ENCODE results near the gene CFAP206.

The CFAP206 gene, protein sequence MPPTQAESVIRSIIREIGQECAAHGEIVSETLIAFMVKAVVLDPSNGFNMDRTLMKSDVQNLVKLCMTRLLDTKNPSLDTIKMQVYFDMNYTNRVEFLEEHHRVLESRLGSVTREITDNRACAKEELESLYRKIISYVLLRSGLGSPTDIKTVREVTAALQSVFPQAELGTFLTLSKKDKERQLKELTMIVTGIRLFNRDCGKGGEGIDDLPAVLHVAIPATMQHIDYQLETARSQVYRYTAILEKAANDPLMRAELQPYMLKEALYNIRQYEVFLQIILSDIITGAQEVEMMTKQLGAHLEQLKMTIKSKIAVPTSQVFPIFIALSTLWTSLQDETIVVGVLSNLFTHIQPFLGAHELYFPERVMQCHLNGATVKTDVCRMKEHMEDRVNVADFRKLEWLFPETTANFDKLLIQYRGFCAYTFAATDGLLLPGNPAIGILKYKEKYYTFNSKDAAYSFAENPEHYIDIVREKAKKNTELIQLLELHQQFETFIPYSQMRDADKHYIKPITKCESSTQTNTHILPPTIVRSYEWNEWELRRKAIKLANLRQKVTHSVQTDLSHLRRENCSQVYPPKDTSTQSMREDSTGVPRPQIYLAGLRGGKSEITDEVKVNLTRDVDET
- 0 to 0.19 (median 0) reads per million in 18 experiments for total RNA-seq

DNA sequence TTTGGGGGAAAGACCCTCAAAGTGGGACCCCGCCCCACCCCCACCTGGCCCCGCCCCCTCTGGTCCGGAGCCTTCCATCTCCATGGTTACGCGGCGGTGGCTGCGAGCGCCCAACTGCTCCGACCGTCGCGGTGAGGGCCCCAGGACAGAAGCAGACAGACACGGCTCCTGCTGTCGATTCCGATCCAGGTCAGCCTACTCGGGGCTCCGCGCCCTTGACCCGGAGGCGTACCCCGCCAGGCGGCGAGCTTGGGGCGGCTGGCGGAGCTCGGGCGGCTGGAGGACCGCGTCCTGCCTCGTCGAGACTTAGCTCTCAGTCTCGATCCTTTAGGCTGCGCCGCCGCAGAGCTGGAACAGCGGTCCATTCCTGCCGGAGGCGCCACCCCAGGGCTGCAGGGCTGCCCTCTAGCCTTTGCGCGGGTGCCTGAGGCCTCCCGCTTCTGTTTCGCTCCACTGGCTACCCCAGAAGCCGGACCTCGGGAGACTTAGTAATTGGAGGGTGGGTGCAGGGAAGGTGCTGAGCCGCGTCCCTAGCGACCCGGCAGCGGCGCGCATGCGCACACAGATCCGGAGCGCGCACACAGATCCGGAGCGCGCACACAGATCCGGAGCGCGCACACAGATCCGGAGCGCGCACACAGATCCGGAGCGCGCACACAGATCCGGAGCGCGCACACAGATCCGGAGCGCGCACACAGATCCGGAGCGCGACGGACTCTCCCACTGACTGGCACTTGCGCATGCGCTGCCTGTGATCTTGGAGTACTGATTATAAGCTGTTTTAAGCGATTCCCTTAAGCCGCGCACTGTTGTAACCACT is at the start of gene CFAP206:
Gene CFAP206, plus strand, starts transcription at position 72 of the 820 bp plus-strand sequence. CDS start 1,868 bp downstream, outside the sequence.
- DNase-seq, result peak; percentile 73 to 85

DNA sequence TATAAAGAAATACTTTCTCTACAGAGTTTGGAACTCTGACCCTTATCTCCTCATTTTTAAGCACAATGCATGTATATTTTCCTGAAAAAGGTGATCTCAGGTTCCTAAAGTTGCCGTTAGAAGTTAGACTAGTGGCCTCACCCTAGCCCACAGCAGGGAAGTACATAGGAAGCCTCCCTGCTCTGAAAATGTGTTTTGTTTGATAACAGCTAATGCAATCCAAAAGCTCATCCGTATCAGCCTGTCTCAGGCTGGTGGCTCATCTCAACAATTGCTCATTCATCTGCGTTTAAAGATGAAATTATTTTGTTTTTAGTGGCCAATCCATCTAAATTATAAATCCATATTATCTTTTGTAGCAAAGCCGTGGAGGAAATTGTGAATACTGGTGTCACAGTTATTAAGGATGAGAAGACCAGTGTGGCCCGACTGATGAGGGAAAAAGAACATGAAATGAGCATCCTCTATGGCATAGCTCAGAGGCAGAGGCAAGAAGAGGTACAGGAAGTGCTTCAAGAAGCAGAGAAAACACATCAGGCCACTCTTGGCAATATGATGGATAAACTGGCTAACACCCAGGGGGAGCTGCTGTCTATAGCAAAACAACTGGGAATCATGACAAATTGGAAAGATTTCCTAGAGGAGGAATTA is 43.0 kb upstream of the CFAP206 start:
- no peak for DNase-seq

DNA sequence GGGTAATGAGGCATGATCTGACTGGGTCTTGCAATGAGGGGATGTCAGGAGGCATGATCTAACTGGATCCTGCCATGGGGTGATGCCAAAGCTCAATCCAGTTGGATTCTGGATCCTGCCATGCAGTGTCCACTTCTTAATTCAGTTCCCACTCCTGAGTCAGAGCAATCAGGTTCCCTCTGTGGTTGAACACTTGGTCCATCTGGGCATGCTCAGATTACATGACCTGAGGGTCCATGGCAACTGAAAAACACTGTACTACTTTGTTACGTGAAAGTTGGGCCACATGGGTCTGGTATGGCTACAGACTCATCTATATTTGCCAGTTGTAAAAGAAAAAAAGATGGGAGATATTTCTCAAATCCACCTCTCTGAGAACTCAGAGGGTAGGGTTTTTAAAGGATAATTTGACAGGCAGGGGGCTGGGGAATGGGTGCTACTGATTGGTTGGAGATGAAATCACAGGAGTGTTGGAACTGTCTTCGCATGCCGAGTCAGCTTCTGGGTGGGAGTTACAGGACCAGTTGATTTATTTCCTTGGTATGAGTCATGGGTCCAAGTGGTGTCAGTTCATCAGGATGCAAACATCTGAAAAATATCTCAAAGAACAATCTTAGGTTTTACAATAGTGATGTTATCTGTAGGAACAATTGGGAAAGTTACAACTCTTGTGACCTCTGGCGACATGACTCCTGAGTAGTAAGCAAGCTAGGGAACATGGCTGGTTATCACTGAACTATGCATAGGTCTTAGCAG is 41.5 kb upstream of the CFAP206 start:
- no peak for DNase-seq

DNA sequence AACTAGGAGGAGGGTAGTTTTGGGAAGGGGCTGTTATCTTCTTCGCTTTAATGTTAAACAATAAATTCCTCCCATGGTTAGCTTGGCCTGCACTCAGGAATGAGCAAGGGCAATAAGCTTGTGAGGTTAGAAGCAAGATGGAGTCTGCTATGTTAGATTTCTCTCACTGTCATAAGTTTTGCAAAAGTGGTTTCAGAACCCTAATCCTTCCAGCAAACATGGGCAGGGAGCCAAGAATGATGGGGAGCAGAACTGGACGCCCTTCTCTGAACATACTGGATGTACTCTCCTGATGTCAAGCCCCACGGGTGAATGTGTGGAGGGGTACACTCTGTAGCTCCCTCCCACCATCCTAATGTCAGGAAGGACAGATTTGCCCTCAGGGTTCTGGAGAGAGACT is 40.9 kb upstream of the CFAP206 start:
- DNase-seq, result no peak

DNA sequence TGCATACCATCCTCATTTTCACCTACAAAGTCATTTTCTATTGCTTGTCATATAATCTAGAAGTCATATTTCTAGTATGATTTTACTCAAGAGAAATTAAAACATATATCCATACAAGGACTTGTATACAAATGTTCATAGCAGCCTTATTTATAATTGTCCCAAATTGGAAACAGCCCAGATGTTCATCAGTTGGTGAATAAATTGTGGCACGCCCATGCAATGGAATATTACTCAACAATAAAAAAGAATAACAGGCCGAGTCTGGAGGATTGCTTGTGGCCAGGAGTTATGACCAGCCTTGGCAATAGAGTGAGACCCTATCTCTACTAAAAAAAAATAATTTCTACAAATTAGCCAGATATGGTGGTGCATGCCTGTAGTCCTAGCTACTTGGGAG is 34.4 kb upstream of the CFAP206 start:
- DNase-seq, result no peak

DNA sequence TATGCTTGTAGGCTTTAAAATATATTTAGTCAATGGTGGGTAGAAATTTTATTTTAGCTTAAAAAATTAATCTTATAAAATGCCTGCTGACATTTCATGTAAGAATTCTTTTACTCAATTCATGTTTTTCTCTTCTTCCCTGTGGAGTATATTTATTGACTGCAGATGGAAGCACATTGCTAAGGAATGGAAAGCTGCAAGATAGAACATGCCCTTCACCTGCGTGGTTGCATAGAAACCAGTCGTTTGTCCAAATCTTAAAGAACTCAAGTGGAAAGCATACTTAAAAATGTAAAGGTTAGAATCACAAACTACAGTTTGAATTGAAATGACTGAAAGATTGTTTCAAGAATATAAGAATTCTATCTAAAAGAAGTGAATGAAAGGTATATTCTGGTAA is 32.5 kb upstream of the CFAP206 start:
- no peak for DNase-seq

DNA sequence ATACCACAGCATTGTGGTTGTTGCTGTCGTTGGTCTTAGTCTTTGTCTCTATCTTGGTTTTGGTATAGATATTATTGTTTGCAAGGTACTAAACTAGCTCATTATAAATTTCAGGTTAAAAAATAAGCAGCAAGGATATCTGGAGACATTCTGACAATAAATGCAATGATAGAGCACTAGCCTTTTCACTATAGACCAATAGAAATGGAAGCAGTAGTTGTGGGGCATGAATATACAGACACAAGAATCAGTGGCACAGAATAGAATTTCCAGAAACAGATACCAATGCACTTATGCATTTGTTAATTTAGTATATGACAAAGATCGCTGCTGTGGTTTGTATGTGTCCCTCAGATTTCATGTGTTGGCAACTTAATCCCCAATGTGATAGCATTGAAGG is 31.1 kb upstream of the CFAP206 start:
- DNase-seq, result no peak

DNA sequence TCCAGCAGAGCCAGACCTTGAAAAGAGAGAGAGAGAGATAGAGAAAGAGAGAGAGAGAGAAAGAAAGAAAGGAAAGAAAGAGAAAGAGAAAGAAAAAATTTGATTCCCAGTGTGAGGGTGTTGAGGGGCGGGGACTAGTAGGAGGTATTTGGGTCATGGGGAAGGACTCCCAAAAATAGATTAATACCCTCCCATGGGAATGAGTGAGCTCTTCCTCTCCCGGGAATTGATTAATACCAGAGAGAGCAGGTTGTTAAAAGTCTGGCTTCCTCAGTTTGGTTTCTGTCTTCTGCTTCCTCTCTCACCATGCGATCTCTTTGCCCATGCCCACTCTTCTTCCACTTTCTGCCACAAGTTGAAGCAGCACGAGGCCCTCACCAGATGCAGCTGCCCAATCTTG is 28.8 kb upstream of the CFAP206 start:
- peak; percentile 27 to 54 for DNase-seq

DNA sequence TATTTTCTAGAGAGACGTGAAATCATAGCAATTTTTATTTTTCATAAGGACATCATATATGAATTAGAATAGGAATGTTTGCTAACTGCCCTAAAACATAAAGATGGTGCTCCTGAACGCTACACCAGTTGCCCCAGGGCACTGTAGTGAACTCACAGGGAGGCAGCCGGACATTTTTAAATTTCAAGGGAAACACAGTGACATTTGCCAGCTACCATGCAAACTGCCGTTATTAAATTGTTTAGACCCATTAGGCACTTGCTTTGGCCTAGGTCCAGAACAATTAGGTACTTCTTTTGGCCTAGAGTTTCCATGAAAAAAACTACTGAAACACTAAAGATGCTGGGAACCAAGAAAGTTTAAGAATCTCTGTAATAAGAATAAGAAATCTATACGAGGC is 24.9 kb upstream of the CFAP206 start:
- DNase-seq, result no peak

DNA sequence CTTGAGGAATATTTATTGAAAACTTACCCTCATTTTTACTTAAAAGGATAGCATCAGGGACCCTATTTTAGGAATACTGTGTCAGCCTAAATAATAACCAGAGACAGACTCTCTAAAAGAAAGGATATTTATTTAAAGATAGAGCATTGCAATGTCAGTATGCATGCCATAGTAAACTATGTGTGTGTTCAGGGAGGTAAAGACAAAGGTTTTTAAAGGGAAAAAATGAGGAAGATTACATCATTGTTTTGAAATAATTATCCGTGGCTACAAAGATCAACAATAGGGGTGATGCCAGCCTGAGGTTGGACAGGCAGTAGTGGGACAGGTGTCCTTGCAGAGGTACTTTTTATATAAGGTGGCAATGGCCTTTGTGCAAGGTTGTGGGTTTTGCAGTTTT is 23.7 kb upstream of the CFAP206 start:
- no peak for DNase-seq

DNA sequence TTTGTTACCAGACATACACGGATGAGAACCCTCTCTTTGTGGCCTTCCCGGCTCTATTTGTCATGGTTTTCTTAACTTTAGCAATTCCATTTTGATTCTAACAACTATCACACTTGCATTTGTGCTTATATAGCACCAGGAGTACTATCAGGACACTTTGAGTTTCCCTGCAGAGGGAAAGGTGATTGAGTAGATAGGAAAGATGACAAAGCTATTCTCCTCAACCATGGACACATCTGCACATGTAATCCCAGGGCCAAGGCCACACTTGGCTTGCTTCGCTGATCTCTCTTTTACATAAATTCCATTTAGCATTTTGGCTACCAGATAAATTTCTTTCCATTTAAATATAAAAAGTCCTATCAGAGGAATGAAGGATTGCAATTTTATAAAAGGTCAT is 23.3 kb upstream of the CFAP206 start:
- DNase-seq, result no peak

DNA sequence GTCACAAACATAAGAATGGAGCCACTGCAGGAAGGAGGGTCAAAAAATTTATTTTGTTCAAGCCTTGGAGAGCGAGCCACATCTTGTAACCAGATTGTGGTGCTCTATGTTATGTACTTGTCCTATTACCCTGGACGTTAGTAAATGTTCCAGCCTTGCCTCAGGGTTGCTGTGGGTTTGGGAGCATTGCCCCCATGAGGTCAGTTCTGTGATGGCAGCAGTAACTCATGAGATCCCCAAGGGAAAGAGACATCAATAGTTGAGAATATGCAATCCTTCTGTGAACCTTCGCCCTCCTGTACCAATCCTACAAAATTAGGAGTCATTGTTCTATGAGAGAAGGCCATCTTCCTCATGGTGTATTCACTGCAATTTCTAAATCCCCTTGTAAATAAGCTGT is 16.4 kb upstream of the CFAP206 start:
- peak; percentile 6 to 20 for DNase-seq

DNA sequence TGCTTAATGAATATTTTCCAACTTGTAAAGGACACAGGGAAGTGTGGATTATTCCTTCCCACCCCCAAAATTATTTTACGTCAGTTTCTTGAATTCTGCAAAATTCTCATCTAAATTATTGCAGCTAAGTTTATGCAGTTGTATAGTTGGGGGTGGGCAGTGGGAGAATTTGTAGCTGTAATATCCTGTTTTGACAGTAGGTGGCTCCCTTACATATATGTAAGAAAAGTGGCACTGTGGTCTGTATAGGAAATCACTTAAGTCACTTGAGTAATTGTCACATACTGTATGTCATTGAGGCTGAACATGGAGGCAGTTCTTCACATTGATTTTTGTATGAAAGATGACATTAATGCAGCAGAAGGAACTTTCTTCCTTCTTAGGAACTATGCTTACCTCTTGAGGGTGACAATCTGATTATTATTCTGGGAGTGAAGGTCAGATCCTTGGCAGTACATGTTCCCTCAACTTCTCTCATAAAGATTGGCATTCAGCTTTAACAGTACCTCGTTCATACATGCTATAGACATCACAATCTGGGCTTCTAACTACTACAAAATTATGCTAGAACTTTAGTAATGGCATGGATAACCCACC is 14.6 kb upstream of the CFAP206 start:
- DNase-seq, result peak; percentile 69 to 85

DNA sequence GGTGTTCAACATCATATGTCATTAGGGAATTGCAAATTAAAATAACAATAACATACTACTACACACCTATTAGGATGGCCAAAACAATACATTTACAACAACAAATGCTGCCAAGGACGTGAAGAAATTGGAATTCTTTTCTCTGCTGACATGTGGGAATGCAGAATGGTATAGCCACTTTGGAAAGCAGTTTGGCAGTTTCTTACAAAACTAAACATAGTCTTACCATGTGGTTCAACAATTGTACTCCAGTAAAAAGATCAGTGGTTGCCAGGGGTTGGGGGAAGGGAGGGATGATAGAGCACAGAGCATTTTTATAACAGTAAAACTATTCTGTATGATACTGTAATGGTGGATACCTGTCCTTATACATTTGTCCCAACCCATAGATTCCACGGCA is 12.3 kb upstream of the CFAP206 start:
- no peak for DNase-seq

DNA sequence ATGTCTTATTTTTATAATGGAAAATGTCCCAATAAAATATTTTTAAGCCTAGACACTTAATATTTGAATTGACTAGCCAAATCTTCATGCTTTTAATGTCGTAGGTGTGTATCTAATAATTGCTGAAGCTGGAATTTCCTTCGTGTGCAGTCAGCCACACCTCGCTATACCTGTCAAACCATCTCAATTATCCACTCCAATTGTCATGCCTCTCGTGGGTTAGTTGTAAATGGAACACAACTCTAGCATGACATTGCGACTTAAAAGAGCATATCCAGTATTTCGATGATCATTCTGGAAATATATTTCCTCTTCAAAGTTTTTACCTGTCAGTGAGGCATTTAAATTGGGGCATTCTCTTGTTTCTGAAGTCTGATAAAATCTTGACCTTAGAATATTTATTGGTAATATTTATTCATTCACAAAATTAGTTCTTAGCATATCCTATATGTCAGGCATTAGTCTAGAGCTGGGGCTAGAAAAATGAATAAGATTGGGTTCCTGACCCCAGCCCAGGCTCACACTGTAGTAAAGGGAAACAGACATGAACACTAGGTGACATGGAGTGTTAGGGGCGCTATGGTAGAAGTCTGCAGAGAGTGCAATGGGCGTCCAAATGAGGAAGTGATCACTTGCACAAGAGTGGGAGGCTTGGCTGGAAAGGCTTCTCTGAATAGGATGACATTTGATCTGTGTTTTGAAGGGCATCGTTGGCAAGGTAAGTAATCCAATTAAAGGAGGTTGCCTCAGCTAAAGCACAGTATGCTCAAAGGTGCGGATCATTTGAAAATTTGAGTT is 11.0 kb upstream of the CFAP206 start:
- DNase-seq, result peak; percentile 58 to 63

DNA sequence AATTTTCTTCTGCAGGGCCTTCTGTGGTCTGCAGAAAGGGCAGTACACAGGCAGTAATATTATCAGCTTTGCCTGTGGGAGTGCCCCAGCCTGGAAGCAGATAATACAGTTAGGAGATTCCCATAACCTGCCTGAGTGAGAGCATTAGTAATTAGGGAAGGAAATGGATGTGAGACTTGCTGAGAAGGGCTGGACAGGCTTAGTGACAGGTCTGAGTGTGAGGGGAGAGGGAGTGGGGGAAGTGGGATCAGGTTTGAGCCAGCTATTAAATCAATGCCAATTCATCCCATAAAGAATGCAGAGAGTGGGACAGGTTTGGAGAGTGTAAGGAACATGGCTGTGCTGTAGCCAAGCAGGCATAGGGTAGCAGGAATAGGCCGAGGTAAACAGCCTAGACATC is 10.1 kb upstream of the CFAP206 start:
- DNase-seq, result no peak

DNA sequence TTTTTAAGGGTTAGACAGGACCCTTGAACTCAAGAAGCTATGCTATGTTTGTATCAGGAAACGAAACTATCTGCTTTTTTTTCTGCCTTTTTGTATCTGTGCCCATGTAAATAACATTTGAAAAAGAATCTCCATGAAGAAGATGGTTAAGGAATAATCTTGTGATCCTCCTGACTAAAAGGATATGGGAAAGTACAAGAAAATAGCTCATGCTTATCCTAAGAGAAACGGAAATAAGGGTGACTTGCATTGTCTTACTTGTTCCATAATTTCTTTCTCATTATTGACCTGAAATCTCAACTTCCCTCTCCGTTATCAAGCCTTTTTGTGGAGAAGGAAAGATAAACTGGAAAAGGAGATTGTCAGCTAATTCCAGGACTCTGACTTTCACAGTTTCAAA is 5.9 kb upstream of the CFAP206 start:
- no peak for DNase-seq

DNA sequence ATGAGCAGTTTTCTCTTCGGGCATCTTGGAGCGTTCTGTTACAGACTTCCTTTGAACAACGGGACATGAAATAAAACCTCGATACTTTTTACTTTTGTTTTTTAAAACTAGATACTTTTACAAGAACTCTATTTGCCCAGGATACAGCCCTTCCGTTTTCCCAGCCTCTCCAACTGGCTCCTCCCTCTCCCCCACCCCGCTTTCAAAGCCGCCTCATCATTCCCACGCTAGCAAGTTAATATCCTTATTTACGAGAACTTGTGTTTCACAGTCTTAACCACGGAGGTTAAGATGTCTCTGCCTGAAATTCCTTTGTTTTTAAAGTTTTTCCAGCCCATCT is 241 bp upstream of the CFAP206 start:
- peak; percentile 15 to 37 for DNase-seq

DNA sequence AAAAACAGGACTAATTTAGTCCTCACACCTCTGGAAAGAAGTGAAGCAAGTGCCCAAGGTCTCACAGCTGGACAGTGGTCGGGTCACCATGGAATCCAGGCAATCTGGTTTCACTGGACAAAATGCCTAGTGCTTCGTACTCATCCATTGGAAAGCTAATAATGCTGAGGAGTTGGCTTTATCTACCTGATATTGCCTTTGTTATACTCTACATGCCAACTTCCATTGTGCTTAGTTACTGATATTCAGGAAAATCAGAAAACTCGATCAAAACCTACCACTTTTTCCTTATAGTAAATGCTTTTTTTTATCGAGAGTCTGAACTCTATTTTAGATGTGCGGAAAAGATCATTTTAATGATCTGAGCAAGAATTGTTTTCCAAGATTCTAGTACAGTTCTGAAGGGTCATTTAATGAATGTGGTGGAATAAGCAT is 966 bp downstream of the CFAP206 start:
- DNase-seq, result no peak

DNA sequence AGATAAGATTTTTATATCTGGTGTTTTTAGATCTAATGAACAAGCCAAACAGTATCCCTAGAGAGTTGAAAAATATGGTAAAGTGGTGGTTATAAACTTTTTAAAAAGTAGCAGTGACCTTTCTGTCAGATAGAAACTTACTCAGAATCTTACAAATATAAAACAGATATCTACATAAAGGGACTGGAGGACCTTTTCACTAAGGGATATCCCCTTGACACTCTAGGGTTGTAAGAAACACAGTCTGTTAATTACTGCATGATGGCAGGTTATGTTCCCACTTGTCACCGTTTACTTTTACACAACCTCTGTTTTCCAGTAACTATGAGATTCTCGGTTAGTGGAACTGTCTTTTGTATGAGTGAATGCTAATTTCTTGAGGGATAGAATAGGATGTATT is 11.5 kb downstream of the CFAP206 start:
- DNase-seq, result no peak

DNA sequence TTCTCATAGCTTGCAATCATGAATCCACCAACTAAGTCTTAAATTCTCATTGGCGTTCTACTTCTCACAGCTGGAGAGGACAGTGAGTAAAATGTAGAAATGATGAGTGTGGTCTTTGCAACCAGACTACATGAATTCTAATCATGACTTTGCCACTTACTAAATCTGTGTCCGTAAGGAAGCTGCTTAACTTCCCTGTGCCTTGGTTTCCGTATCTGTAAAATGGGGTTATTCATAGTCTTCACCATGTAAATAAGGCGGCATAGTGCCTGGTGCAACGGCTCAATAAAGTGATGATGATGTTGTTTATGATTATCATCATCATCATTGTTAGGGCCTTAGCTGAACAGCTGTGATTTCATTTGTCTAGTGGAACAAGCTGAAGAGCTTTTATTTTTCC is 12.6 kb downstream of the CFAP206 start:
- DNase-seq, result no peak

Measured in inflammatory macrophage (primary cell).